GM21619 (cell line): Measurements from ENCODE around the gene TSPAN8.
"Not testable (repeated sequence)": the region's sequence is repeated elsewhere in the genome, so short reads cannot be mapped to it uniquely, and the experiment has no call there.

Experiments used
- ATAC-seq: cut with Tn5 transposase; IDR thresholded peaks from one replicate; pipeline ENCODE4 v1.9.1; 2021; ENCODE audit not compliant: unreplicated experiment

TSPAN8 gene

GRCh38 chr12:71157601-71158233 is at the start of gene TSPAN8:
Gene TSPAN8, minus strand, starts transcription at chr12:71157999. Its CDS starts 321 bp downstream, at chr12:71157678.
- no peak for ATAC-seq

DNA sequence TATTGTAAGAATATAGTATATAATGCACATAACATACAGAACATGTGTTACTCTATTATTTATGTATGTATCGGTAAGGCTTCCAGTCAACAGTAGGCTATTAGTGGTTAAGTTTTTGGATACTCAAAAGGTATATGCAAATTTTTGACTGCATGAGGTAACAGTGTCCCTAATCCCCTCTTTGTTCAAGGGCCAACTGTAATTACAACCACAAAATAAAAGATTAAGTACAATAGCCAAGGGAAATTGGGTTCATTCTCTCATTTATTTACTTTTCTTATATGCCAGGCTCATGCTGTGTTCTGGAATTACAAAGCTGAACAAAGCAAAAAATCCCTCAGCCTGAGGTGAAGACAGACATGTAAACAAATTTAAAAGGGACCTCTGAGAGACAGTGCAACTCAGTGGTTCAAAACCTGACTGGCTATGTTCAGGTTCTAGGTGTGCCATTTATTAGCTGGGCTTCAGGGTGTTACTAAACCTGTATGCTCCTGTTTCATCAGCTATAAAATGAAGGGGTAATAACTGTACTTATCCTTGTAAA is 43.4 kb upstream of the TSPAN8 start:
- no peak for ATAC-seq

GRCh38 chr12:71200706-71201105 is 42.9 kb upstream of the TSPAN8 start:
- ATAC-seq: no peak

- no peak for ATAC-seq
These were observed 39.7 kb upstream of the TSPAN8 start for GRCh38 chr12:71197460-71197859.

DNA sequence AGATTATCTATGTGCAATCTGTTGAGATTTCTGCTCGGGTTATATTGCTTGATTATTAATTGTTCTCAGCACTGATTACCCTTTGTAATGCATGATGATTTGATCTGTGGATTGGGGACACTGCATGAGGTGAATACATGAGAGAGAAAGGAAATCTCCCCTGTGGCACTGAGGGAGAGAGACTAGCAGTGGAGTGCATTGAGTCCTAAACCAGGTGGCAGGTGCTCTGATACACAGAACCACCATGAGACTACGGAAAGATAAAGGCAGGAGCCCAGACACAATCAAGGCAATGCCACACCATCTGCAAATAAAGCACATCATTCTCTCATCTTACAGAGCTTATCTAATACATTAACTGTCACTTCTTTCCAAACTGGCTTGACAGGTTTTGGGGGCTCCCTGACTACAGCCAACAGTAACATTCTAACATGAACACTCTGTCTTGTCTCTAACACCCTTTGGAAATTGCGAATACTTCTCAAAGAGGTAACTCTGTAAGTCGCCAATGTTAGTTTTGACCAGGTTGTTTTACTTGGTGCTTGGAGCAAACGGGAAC is 37.6 kb upstream of the TSPAN8 start:
- ATAC-seq: no peak

DNA sequence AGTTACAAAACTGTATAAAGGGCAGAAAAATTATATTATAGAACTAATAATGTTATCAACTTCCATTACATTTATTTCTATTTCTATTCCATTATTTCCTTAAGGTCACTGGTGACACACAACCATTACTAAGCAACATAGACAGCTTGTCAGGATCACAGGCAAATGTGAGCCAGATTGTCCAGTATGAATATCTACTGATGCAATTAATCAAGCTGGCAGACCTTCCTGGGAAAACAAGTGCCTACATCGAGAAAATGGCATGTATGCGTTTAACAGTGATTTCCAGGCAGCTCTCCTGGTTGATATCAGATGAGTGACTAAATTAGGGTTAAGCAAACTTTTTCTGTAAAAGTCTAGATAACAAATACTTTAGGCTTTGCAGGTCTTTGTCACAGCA is 36.9 kb upstream of the TSPAN8 start:
- ATAC-seq: no peak

GRCh38 chr12:71193041-71193440 is 35.2 kb upstream of the TSPAN8 start:
- no peak for ATAC-seq

DNA sequence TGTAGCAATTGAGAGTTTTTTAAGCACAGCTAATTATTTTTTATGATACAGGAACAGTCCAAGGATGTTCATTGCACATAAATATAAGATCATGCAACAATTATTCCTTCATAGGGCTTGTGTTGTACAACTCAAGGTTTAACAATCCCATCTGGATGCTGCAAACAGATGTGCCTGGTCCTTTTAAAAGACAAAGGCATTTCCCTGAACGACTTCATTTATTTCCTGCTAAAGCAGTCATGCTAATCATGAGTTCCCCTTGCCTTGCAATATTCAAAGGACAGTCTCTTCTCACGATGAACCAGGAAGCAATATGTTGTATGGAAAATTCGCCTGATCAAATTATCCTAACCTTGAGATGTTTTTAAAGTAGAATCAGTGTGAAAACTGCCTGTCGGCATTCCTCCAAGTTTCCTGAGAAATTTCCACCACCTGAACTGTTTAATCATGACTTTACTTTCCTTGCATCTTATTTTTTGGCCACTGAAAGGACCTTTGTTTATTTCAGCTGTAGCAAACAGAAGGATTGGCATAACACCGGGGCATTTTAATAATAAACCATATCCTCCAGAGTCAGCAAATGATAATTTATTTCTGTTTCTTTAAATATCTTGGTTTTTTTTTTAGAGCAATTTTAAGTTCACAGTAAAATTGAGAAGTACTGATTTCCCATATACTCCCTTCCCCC is 33.9 kb upstream of the TSPAN8 start:
- ATAC-seq: no peak

GRCh38 chr12:71190822-71191221 is 33.0 kb upstream of the TSPAN8 start:
- ATAC-seq: no peak

DNA sequence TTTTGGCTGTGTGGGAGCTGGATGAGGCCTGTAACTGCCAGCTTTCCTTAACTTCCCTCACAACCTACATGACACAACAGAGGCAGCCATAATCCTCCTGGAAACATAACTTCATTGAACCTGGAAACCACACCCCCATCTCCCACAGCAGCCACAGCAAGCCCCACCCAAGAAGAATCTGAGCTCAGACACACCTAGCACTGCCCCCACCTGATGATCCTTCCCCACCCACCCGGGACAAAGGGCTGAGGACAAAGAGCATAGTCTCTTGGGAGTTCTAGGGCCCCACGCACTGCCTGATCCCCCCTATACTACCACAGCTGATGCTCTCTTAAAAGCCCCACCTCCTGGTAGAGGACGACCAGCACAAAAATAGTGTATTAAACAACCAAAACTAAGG is 29.6 kb upstream of the TSPAN8 start:
- ATAC-seq: no peak

GRCh38 chr12:71186571-71187288 is 28.9 kb upstream of the TSPAN8 start:
- ATAC-seq: no peak

DNA sequence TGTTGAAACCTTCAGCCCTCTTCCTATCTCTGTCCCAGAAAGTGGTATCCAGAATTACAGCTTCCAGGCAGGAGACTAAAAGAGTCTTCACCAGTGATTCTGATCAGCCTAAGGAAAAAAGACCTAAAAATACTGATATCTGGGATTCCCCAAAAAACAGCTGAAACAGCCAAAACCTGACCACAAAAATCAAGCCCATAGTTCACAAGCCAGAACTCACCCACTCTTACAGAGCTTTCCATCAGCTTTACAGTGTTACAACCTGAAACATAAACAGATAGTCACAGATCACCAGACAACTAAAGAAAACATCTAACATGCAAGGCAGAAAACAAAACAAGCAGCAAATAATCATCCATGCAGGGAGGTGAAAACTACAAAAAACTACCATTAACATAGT is 26.0 kb upstream of the TSPAN8 start:
- no peak for ATAC-seq

DNA sequence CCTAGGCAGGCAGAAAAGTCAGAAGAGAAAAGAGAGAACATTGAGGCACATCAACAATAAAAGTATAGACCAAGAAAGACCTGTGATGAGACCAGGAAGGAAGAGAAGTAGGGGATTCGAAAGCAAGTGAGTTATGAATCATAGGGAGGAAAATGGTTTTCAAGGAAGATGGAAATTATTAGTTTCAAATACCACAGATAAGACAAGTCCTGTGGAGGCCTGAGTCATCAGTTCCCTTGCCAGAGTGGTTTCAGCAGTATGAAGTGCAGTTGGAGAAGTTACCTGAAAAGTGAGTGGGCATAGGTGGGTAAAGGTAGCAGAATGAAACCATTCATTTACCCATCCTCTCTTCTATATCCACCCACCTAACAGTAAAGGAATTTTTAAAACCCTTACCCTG is 25.2 kb upstream of the TSPAN8 start:
- ATAC-seq: no peak

GRCh38 chr12:71178162-71178561 is 20.4 kb upstream of the TSPAN8 start:
- ATAC-seq: no peak

- ATAC-seq: no peak
These were observed 17.0 kb upstream of the TSPAN8 start for GRCh38 chr12:71174825-71175224.

- no peak for ATAC-seq
These were observed 16.3 kb upstream of the TSPAN8 start for GRCh38 chr12:71174146-71174545.

GRCh38 chr12:71170456-71170855 is 12.7 kb upstream of the TSPAN8 start:
- no peak for ATAC-seq

DNA sequence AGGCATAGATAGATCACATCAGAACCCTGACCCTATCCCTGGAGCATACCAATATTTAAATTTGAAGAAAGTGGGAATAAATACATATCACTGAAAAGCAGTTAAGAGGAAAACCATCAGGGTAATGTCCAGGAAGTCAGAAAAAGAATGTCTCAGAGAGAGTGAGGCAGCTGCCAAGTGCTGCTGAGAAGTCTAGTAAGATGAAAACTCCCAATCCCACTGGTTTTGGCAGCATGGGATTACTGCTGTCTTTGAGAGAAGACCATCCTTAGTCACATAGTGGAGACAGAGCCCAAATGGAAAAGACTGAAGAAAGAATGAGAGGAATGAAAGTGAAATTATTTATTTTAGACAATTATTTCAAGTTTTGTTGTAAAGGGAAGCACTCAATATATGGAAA is 11.5 kb upstream of the TSPAN8 start:
- ATAC-seq: no peak

DNA sequence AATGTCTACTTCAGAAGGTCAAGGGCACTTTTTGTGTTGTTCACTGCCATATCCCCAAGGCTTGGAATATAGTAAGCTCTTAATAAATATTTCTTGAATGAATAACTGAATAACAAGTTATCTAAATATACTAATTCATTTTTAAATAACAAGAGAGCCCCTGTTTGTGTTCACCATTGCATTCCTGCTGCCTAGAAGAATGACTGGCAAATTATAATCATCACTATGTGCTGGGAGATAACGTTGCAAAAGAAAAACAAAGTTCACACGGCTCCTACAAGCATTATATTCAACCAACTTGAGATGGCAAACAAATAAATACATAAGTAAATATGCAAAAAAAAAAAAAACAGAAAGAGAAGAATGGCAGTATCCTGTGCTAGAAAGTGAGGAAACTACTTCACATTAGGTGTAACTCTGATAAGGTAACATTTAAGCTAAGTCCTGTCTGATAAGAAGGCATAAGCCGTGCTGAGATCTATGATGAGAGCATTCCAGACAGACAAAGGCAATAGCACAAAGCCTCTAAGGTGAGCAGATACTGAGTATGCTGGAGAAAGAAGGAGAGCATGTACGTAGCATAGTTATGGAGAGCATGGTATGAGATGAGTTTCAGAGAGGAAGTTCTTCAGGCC is 9.2 kb upstream of the TSPAN8 start:
- ATAC-seq: no peak

GRCh38 chr12:71166280-71166679 is 8.5 kb upstream of the TSPAN8 start:
- no peak for ATAC-seq

- ATAC-seq: not testable (repeated sequence)
These were observed 8.0 kb upstream of the TSPAN8 start for GRCh38 chr12:71165780-71166179.
